NCI-H2196 (cell line): ENCODE data around the gene KIF3A.
A peak's percentile ranks its signal among the peaks of the same experiment; 100 is the strongest.

Experiments used
- DNase-seq: peaks from one replicate; lab custom pipeline; 2025; ENCODE audit not compliant: unreplicated experiment; lab: John Stamatoyannopoulos, UW

The KIF3A gene

GRCh38 chr5:132679166-132679565 is 58.2 kb downstream of the KIF3A start:
- DNase-seq = no peak

DNA sequence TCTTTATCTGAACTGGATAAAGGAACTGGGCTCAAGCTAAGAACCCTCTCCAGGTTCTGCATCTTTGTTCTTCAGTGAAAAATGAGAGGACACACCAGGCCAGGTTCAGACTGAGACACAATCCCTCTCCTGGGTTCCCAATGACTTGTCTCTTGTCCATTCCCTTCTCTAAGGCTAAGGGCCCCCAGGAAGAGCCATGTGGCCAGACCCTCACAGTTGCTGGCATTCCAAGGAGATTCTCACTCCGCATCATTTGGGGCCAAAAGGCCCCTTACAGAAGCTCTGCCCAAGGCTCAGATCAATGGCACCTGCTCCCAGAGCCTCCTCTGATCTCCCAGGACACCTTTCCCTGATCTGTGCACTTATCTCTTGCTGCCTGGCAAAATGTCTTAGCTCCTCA is 58.6 kb downstream of the KIF3A start:
- DNase-seq = no peak

DNA sequence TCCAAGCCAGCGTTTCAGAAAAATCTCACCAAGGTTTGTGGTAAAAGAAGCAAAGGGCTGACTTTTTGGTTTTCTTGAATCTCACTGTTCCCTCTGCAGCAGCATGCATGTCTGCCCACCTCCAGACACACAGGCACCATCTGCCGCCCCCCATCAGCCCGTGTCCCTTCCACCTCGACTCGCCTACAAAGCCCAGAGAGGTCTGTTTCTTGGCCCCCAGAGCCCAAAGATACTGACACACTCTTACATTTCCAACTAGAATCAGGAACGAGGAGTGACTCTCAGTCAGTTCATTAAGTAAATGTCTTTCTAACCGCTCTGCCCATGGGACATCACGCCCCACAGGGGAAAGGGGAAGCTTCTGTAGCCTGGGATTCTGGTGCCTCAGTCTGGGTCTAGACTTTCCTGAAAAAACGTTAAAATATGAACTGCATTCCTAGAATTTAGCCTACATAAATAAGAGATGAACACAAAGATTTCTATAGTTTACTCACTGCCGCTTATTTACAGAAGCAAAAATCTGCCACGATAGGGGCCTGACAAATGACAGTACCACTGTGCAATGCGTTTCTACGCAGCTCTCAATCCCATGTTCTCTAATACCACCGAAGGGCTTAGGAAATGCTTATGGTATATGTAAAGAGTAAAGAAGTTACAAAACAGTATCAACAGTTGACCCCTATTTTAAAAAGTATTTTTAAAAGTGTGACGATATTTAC is 59.5 kb downstream of the KIF3A start:
- no peak for DNase-seq

DNA sequence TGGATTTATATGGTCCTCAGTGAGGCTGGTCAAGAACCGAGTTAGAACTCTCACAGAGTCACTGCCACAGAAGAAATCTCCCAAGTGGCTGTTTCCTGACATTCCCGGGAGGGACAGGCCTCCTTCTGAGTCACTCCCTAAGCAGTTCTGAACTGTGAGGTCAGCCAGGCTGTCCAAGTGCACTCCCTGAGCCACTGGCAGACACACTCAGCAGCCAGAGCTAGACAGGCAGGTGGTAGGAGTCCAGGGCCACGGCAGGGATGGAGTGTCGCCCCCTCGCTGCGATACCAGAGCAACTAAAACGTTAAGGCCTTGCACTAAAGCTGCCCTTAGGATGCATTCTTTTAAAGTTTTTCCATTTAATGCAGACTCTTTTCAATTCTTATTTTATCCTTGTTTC is 60.2 kb downstream of the KIF3A start:
- DNase-seq = no peak

DNA sequence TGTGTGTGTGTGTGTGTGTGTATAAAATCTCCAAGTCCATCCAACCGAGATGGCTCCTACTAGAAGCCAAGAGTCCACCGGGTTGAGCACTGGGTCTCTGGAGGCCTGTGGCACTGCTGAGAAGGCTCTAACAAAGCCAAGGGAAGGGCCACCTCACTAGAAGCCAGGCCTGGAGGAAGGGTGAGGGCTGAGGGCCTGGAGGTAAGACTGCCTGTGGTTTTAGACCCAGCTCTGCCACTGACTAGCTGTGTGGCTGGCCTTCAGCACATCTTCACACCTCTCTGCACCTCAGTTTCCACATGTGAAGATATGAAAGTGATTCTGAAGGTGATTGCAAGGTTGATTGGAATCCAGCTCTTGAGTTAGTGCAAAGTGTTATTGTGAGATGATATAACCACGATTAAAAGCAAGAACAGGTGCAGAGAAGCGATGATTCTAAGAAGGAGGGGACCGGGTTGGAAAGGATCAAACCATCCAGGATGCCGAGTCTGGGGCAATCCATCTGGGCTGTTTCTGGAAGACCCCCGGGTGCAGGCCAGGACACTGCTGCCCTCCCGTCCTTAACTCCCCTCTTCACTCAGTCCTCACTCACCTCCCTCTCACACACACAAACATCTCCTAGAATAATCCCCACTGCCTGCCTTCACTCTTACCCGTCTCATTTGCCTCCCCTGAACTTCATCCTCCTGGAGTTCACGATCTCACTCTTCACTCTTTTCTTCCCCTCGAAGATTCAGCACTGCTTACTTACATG is 61.2 kb downstream of the KIF3A start:
- DNase-seq = no peak

GRCh38 chr5:132674671-132675506 is 62.5 kb downstream of the KIF3A start:
- DNase-seq = peak; percentile 14

- no peak for DNase-seq
Observed at GRCh38 chr5:132673939-132674630, 63.3 kb downstream of the KIF3A start, which contains the start of gene IL4. IL4 (plus strand) TSS chr5:132673989; CDS start chr5:132674051, 62 bp downstream.

DNA sequence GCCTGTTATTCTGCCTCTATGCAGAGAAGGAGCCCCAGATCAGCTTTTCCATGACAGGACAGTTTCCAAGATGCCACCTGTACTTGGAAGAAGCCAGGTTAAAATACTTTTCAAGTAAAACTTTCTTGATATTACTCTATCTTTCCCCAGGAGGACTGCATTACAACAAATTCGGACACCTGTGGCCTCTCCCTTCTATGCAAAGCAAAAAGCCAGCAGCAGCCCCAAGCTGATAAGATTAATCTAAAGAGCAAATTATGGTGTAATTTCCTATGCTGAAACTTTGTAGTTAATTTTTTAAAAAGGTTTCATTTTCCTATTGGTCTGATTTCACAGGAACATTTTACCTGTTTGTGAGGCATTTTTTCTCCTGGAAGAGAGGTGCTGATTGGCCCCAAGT is 63.9 kb downstream of the KIF3A start:
- no peak for DNase-seq

GRCh38 chr5:132671000-132671399 is 66.3 kb downstream of the KIF3A start:
- no peak for DNase-seq

GRCh38 chr5:132669966-132670882 is 67.1 kb downstream of the KIF3A start:
- no peak for DNase-seq

DNA sequence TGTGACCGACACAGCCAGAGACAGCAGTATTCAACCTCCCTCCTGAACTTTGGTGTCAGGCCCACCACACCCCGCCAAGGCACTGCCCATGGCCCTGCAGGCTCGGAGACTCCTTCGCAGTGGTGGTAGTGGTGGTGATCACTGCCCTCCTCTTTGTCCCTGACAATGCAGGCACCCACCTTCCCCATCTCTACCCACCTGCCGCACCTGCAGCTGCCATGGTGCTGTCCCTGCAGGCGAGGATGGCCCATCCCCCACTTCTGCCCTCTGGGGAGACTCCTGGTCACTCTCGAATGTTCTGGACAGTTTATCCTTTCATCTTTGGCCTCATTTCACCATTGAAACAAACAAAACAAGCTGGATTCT is 67.9 kb downstream of the KIF3A start:
- no peak for DNase-seq

- DNase-seq = no peak
Observed at GRCh38 chr5:132668706-132669454, 68.5 kb downstream of the KIF3A start.

GRCh38 chr5:132667761-132668705 is 69.3 kb downstream of the KIF3A start:
- no peak for DNase-seq

GRCh38 chr5:132667309-132667708 is 70.0 kb downstream of the KIF3A start:
- no peak for DNase-seq

GRCh38 chr5:132666310-132667123 is 70.8 kb downstream of the KIF3A start:
- no peak for DNase-seq

GRCh38 chr5:132665574-132666080 is 71.7 kb downstream of the KIF3A start:
- DNase-seq = no peak

GRCh38 chr5:132664696-132665209 is 72.6 kb downstream of the KIF3A start:
- no peak for DNase-seq
